IPS-NIHi11 (cell line): Measurements from ENCODE around the gene DCLRE1B.

ENCODE experiments used
- DNase-seq: peaks from one replicate; pipeline ENCODE4 v3.0.0; 2012; ENCODE audit warnings: mixed read lengths, low spot score

Gene DCLRE1B

DNA sequence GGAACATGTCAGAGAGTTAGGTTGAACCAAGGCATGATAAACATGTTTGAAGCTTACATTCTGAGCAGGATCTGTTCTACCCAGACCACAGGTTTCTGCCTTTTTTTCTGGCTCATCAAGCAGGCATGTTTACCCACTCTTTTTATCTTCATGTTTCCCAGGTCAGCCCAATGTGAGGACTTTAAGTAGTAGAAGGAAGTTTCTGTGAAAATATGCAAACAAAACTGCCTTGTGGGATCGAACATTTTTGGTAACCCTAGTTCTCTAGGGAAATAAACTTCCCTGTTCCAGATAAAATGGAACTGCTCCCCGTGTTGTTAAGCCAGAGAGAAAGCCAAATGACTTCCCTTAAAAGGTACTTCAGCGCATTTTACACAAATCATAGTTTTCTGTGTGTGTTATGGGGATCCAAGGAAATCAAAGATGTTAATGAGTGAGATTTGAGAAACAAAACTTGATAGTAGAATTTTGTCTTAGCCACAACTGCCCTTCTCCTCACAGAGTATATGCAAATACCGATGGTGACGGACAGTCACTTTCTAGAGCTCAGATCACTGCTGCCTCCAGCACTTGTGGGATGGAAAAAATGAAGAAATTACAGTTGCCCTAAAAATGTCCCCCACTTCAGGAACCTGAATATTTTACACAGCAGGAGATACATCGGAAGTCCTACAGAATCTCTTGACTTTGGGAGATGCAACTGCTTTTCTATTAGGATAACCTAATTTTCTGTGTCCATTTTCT is 23.2 kb downstream of the DCLRE1B start:
- no peak for DNase-seq

DNA sequence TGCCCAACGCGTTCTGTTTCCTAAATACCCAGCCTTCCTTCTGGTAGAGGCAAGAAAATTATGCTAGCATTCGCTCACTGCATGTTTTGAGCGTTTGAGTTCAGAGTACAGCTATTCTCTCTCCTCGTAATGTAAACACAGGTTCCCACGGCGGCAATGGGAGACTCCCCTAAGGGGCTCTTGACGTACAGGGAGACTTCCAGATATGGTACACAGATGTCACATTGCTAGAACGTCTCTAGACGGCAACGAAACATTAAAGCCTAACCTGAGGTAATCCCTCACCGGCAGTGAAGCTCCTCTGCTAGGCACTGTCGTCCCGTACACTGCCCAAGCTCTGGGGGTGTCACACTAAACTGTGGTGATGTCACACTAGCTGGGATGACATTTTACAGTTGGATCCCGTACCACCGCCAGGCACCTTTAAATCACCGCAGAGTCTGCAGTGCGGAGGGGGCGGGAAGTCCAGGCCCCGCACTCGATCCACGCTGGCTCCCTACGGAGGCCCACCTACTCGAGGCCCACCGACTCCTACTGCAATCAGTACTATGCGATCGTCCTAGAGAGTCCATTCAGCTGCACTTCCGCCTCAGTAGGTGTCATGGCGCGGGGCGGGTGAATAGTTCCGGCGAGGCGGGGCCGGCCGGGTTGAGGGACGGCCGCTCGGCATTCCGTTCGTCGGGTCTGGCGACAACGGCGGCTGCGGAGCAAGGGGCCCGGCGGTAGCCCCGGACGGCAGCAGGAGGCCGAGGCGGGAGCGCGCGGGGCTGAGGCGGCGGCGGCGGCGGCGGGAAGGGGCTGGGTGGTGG is 24.0 kb downstream of the DCLRE1B start, which contains the start of gene HIPK1:
Gene HIPK1, plus strand, starts transcription at position 384 of the 809 bp plus-strand sequence.
- peak; percentile 96 for DNase-seq

DNA sequence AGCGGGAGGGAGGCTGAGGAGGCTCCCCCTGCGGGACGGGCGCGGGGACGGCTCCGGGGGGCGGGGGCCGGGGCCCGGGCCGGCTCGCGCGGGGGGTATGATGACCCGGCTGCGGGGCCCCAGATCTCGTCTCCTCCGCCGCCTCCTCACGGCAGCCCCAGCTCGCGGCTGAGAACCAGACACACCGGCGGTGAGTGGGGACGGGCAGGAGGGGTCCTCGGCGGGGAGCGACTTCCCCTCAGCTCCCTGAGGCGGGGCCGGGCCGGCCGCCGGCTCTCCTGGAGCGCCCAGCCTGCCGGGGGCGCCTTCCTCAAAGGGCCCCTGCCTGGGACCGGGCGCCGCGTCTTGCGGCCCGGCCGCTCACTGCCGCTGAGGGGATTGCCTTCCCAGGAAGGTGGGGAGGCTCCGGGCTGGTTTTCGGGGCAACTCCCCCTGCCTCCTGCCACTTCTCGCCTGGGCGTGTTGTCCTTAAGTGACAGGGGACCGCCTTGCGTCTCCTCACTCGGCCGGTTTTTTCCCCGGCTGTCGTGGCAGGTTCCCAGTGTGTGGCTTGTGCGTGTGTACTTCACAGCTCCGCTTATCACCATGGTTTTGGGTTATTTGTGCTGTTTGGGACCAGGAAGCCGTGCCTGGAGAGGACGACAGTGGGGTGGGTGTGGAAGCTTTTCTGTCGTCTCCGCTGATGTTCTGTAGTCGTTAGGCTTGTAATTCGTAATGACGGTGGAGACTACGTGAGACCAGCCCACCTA is 24.8 kb downstream of the DCLRE1B start:
- DNase-seq, result no peak

DNA sequence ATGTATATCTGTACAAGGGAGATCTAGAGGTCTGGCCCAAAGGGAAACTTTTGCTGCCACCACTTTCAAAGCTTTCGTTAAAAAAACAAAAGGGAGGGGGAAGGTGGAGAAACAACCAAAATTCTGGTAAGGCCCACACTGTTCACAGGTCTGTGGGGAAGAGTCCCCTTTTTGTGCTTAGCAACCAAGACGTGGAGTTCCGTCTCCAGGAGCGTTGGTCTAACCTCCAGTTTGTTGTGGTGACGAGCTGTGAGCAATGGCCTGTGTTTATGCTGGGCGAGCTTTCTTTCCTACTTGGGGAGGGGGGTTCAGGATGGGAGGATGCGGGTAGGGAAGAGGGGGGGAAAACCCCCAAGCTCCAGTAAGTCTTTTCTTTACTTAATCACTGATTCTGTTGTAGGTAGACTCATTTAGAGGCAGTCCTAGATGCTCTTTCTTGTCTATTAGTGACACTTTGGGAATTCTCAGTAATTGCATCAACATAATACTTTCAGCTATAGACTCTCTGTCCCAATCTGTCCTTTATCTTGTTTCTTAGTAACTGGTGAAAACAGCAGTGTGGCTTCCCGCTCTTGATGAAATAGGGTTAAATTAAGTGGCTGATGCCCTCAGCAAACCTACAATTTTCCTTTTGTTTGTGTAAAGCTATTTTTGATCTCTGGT is 25.5 kb downstream of the DCLRE1B start:
- peak; percentile 29 for DNase-seq

DNA sequence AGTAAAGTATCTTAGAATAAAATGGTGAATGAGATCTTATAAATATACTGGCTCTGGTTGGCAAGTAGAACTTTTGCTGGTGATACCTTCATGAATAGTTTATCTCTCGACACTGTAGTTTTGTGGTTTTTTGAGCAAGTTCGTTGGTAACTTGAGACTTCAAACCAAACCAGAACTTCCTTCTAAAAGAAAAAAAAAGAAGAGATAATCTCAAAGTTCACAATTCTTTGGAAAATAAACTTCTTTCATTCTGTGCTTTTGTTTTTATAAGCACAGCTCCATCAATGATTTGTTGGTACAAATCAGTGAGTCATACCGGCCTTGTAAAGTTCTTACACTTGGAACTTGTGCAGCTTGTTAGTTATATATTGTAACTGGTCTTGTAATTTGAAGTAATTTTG is 26.3 kb downstream of the DCLRE1B start:
- DNase-seq, result no peak

DNA sequence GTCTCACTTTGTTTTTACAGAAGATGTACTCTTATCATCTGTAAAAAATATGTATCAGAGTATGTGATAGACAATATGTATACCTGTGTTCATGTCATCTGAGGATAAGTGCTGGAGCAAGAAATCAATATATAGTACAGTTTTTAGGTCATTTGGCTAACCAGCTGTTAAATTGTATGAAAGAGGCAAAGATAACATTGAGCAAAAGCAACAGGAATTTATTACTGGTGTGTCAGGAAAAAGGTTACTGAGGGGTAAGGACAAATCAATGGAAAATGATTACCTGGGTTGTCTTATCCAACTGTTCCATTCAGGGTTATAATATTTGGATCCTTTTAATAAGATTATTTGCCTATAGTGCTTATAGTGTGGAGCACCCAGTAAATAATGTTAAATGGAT is 28.9 kb downstream of the DCLRE1B start:
- DNase-seq, result no peak

DNA sequence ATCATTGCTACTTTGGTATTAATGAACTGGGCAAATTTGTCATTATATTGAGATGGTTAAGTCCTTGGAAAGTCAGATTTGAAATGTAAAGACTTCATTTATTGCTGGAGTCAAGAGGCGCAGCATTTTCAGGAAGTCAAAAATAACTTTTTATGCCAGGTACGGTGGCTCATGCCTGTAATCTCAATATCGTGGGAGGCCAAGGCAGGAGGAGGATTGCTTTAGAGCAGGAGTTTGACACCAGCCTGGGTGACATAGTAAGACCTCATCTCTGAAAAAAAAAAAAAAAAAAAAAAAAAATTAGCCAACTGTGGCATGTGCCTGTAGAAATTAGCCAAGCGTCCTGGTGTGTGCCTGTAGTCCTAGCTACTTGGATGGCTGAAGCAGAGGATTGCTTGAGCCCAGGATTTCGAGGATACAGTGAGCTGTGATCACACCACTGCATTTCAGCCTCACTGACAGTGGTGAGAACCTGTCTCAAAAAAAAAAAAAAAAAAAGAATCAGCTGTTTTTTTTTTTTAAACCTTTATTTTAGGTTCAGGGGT is 29.5 kb downstream of the DCLRE1B start:
- no peak for DNase-seq

DNA sequence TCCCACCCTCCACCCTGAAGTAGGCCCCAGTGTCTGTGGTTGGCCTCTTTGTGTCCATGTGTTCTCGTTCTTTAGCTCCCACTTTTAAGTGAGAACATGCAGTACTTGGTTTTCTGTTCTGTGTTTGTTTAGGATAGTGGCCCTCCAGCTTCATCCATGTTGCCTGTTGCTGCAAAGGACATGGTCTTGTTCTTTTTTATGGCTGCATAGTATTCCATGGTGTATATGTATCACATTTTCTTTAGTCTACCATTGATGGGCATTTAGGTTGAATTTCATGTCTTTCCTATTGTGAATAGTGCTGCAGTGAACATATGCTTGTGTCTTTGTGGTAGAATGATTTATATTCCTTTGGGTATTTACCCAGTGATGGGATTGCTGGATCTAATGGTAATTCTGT is 30.1 kb downstream of the DCLRE1B start:
- no peak for DNase-seq

DNA sequence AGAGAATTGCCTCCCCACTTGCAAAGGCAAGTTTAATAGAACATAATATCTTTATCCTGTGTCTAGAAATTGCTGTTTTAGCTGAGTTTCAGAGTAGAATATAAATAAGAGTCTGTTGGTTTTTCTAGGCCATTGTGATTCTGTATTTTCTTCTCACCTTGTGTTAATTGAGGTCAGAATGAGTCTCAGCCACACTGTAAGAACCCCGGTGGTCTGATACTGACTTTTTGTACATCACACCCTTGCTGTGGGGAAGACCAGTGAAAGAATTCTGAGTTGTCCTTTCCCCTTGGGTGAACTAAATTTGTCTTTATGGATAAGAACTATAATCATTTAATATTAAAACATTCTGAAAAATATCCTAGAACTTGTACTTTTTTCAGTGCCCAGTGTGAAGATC is 30.8 kb downstream of the DCLRE1B start:
- no peak for DNase-seq

DNA sequence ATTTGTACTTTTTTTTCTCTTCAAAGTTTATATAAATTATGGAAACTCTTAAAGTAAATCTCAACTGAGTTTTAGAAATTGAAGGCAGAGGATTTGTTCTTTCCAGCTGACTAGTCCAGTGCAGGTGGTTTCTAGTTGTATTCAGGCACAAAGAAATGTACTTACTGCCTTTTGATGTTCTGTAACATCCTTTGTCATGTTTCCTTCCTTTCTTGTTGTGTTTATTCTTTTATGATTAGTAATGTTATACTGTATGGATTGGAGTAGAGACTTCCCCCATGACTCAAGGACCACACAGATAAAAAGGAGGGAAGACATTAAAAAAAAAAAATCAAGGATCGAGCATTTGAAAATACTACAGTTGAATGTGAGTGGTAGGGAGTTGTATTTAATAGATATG is 32.0 kb downstream of the DCLRE1B start:
- no peak for DNase-seq

DNA sequence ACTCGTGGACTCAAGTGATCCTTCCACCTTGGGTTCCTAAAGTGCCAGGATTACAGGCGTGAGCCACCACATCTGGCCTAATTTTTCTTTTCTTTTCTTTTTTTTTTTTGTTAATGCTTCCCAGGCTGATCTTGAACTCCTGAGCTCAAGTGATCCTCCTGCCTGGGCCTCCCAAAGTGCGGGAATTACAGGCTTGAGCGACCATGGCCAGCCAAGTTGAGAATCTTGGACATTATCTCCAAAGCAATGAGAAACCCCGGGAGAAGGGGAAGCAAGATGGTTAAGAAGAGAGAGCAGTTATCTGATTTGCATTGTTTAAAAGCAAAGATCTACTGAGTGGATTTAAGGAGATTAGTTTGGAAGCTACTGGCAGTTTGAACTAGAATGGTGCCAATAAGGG is 33.1 kb downstream of the DCLRE1B start:
- no peak for DNase-seq

DNA sequence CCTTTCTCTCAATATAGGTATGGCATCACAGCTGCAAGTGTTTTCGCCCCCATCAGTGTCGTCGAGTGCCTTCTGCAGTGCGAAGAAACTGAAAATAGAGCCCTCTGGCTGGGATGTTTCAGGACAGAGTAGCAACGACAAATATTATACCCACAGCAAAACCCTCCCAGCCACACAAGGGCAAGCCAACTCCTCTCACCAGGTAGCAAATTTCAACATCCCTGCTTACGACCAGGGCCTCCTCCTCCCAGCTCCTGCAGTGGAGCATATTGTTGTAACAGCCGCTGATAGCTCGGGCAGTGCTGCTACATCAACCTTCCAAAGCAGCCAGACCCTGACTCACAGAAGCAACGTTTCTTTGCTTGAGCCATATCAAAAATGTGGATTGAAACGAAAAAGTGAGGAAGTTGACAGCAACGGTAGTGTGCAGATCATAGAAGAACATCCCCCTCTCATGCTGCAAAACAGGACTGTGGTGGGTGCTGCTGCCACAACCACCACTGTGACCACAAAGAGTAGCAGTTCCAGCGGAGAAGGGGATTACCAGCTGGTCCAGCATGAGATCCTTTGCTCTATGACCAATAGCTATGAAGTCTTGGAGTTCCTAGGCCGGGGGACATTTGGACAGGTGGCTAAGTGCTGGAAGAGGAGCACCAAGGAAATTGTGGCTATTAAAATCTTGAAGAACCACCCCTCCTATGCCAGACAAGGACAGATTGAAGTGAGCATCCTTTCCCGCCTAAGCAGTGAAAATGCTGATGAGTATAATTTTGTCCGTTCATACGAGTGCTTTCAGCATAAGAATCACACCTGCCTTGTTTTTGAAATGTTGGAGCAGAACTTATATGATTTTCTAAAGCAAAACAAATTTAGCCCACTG is 35.5 kb downstream of the DCLRE1B start:
- no peak for DNase-seq

DNA sequence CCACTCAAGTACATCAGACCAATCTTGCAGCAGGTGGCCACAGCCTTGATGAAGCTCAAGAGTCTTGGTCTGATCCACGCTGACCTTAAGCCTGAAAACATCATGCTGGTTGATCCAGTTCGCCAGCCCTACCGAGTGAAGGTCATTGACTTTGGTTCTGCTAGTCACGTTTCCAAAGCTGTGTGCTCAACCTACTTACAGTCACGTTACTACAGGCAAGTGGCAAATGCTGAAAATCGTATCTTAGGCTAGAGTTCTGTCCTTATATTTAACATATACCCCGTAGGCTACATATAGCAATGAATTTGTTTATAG is 36.1 kb downstream of the DCLRE1B start:
- no peak for DNase-seq

DNA sequence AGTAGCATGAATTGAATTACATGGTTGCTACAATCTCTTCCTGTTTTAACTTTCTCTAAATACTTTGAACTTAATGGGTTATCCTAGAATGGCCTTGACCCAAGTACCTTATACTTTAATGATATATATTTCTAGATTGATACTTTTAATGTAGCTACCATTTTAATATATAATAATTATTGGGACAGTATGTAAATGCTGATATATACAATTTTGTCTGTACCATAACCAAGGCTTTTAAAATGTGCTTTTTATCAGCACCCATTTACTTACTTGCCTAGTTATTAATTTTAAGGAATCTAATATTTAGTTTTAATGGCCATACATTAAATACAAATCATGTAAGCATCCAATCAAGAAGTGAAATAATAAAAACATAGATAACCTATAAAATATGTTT is 37.4 kb downstream of the DCLRE1B start:
- no peak for DNase-seq

DNA sequence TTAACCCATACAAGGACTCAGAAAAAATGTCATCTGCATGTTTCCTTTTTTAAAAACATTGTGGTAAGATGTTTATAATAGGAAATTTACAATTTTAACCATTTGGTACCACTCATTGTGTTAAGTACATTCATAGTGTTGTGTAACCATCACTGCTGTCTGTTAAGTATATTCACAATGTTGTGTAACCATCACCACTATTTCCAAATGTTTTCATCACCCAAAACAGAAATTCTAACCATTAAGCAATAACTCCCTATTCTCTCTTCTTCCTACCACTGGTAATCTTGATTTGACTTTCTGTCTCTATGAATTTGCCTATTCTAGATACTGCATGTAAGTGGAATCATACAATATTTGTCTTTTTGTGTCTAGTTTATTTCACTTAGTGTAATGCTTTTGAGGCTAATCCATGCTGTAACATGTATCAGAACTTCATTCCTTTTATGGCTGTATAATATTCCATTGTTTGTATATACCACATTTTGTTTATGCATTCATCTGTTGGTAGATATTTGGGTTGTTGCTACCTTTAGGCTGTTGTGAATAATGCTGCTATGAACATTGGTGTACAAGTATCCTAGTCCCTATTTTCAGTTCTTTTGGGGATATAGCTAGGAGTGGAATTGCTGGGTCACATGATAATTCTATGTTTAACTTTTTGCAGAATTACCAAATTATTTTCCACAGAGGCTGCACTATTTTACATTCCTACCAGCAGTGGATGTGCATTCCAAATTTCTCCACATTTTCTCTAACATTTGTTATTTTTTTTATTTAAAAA is 38.1 kb downstream of the DCLRE1B start:
- DNase-seq, result no peak

DNA sequence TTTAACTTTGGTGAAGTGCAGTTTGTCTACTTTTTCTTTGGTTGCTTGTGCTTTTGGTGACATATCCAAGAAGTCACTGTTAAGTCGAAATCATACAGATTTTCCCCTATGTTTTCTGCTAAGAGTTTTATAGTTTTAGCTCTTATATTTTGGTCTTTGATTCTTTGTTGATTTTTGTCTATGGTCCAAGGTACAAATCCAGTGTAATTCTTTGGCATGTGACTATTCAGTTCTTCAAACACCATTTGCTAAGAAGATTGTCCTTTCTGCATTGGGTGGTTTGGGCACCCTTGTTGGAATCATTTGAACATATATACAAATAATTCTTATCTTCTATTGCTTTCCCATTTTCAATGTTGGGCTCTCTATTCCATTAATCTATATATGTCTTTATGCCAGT is 40.2 kb downstream of the DCLRE1B start:
- no peak for DNase-seq

DNA sequence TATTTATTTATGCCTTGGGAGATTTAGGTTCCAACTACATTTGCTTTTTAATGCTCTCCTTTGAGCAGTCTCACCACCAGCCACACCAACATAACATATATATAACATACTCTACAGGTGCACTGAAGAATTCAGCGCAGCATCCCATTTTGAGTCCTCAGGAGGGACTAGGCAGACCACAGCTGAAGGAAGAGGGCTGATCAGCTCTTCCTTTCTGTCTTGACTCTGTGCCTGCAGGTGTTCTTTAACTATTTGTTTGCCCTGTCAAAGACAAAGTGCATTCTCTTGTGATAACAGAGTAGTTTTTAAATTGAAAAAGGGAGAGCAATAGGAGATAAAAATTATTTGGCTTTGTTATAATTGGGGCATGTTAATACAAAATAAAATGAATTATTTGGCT is 41.0 kb downstream of the DCLRE1B start:
- peak; percentile 14 for DNase-seq

DNA sequence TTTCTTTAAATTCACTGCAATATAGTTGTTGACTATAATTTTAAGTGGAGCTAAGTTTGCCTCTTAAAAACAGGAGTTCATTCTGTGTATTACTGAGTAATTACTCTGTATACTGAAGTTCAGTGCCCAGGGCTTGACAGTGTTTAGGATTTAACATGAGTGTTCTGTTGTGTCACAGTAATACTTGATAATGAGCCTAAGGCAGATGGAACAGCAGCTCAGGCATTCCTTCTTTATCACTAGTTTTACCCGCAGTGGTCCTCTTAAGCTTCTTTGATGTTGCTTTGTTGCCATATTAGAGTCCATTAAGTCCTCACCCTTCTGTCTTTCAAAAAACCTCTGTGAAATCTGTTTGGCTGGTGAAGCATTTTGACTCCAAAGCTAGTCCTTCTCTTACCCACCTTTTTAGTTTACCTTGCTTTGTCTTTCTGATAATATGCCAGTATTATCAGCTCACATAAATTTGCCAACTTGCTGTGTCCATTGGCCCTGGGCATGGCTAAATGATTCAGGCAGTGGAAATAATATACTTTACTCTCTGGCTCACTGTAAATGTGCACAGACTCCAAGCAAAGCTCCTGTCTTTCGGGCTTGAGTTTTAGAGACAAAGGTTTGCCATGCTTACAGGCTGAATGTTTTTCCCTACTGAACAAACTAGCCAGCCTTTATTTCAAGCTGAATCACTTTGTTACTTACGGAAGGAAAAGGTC is 41.7 kb downstream of the DCLRE1B start:
- no peak for DNase-seq

DNA sequence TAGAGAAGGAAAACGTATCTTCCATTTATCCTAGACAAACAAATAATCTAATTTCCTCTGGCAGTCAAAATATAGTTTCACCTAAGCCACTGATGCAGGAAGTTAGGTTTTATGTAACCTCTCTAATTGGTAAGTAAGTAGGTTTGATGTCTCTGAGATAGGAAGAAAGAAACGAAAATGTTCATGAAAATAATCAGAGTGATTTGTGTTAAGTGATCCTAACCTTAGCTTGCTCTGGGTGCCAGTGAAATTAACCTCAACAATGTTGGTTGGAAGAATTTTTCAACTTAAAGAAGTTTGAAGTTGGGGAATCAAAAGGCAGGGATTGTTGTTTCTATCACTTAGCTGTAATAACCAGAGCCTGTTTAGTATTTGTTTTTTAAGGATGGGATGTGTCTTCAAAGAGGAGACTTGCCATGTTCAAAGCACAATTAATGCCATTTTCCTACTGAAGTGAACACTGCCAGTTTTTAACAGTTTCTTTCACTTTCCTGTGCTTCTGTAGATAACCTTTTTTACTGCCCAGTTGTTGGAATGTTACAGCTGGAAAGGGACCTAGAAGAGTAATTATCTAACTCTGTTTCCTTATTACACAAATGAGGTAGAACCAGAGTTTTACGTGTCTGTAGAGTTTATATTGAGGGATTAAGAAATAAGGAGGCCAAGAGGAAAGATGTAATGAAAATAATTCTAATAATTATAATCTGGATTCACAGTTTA is 42.4 kb downstream of the DCLRE1B start:
- DNase-seq, result no peak
